Lung (tissue), 12 donors: Measurements from ENCODE around the gene IL1RAPL1. TPM values are rescaled to one million over a fixed set of nuclear protein-coding genes. Genes with fewer than 3 reads are reported as not detected.

Experiments used
- ATAC-seq: fragments of 200-7000 bp; cut with Tn5 transposase; one replicate; pipeline ENCODE4 v1.9.1; 2020; ENCODE audit warnings: moderate number of reproducible peaks; ENCODE audit not compliant: insufficient read depth, low FRiP score
- DNase-seq, 3 donors: peaks; one replicate each; pipeline ENCODE4 v3.0.0-alpha.2; 2013 to 2017
- H3K27ac ChIP-seq, 2 donors: one replicate each; pipeline ENCODE4 v1.5.1; 2013; ENCODE audit warnings: mild to moderate bottlenecking in 2 of 2, moderate library complexity in 2 of 2, control low read depth in 1 of 2, inconsistent platforms in 1 of 2, low read depth in 1 of 2, low read length in 1 of 2
- H3K27me3 ChIP-seq, 3 donors: one replicate each; pipeline ENCODE4 v1.5.1; 2013; ENCODE audit warnings: low read length in 2 of 3; ENCODE audit not compliant: control insufficient read depth in 3 of 3, insufficient read depth in 3 of 3
- H3K36me3 ChIP-seq, 4 donors: one replicate each; pipeline ENCODE4 v1.5.1; 2013; ENCODE audit warnings: low read length in 4 of 4, mild to moderate bottlenecking in 1 of 4, moderate library complexity in 1 of 4; ENCODE audit not compliant: control insufficient read depth in 4 of 4, insufficient read depth in 4 of 4
- H3K4me1 ChIP-seq, 5 donors: one replicate each; pipeline ENCODE4 v1.5.1; 2013; ENCODE audit warnings: low read length in 5 of 5, mild to moderate bottlenecking in 2 of 5, moderate library complexity in 1 of 5; ENCODE audit not compliant: control insufficient read depth in 5 of 5, insufficient read depth in 5 of 5
- H3K4me3 ChIP-seq: one replicate; pipeline ENCODE4 v1.5.1; 2013; ENCODE audit warnings: mild to moderate bottlenecking, control low read depth, moderate library complexity
- H3K9ac ChIP-seq, 2 donors: one replicate each; pipeline ENCODE4 v1.5.1; 2013; ENCODE audit warnings: low read length in 2 of 2, control low read depth in 1 of 2; ENCODE audit not compliant: insufficient read depth in 1 of 2
- H3K9me3 ChIP-seq, 4 donors: one replicate each; pipeline ENCODE4 v1.5.1; 2013; ENCODE audit warnings: low read length in 3 of 4, mild to moderate bottlenecking in 1 of 4, moderate library complexity in 1 of 4; ENCODE audit not compliant: control insufficient read depth in 4 of 4, insufficient read depth in 3 of 4
- CTCF ChIP-seq: IDR thresholded peaks from 2 replicates; pipeline ENCODE4 v1.5.1; 2012; ENCODE audit warnings: mild to moderate bottlenecking; ENCODE audit errors: control extremely low read depth, extremely low read depth
- WGBS, 2 donors: extraction: QIAGEN DNeasy Blood & Tissue Kit; methylation state at CpG; one replicate each; pipeline ENCODE4 v1.1.7; 2013; 5-methylcytosine and 5-hydroxymethylcytosine counted together
- polyA plus RNA-seq, 2 donors: library from polyadenylated mRNA; stranded (reverse); fragments of 200-250 nt; gene quantifications; one replicate each; pipeline ENCODE4 v1.2.1, GENCODE V29; 2013
- total RNA-seq, 2 donors: library from RNA; depleted of rRNA in 1 of 2; stranded (reverse); fragments of >200 nt in 1 of 2; gene quantifications; one replicate each; pipeline ENCODE4 v1.2.1, GENCODE V29; 2014 to 2021
- donor health status: control.
- donor health status: control.
- donor health status: Bipolar disorder and iron deficiency.
- donor health status: healthy.
- donor health status: DM: yes; HTN: yes; CAD: no.

Gene IL1RAPL1
- total and polyA plus RNA-seq, 4 donors = 2.2 TPM; not detected in 3

- H3K27ac ChIP-seq = no peak overlapping the region
- no peak for ATAC-seq
- no peak for TF ChIP-seq CTCF
- peaks cover 0 to 2% (median 0%) of the 10 kb centered on the region in 3 donors for H3K27me3 ChIP-seq
- no peaks in the 10 kb centered on the region for H3K9me3 ChIP-seq
- no peak overlapping the region for H3K9ac ChIP-seq
- no peaks in the 10 kb centered on the region for H3K4me1 ChIP-seq
- no peak overlapping the region for H3K4me3 ChIP-seq
- 39 to 49% methylated on average over 4 of the region's 4 CpGs for WGBS, 2 donors
- peak in 2 of 3 donors; percentile 2 to 6 for DNase-seq
- H3K36me3 ChIP-seq = no peaks in the 10 kb centered on the region
These were observed 881.8 kb downstream of the IL1RAPL1 start for GRCh38 chrX:29468911-29469494.

- no peak overlapping the region for H3K4me3 ChIP-seq
- H3K4me1 ChIP-seq = no peaks in the 10 kb centered on the region
- peaks cover 0 to 2% (median 0%) of the 10 kb centered on the region in 3 donors for H3K27me3 ChIP-seq
- WGBS, 2 donors = 63 to 100% methylated on average over 1 of the region's 1 CpG
- no peaks in the 10 kb centered on the region for H3K9me3 ChIP-seq
- ATAC-seq (no peak), DNase-seq (no peak)
- no peak for TF ChIP-seq CTCF
- H3K27ac ChIP-seq = no peak overlapping the region
- no peak overlapping the region for H3K9ac ChIP-seq
- H3K36me3 ChIP-seq = no peaks in the 10 kb centered on the region
These were observed 882.8 kb downstream of the IL1RAPL1 start for GRCh38 chrX:29470030-29470429.

- TF ChIP-seq CTCF = no peak
- Histone ChIP-seq H3K9ac (no peak overlapping the region), H3K36me3 (no peaks in the 10 kb centered on the region), H3K27me3 (peaks cover 0 to 2% (median 0%) of the 10 kb centered on the region in 3 donors), H3K4me1 (no peaks in the 10 kb centered on the region), H3K4me3 (no peak overlapping the region), H3K9me3 (no peaks in the 10 kb centered on the region), H3K27ac (no peak overlapping the region)
- no peak for ATAC-seq
- no peak for DNase-seq
These were observed 884.6 kb downstream of the IL1RAPL1 start for GRCh38 chrX:29471829-29472228.

DNA sequence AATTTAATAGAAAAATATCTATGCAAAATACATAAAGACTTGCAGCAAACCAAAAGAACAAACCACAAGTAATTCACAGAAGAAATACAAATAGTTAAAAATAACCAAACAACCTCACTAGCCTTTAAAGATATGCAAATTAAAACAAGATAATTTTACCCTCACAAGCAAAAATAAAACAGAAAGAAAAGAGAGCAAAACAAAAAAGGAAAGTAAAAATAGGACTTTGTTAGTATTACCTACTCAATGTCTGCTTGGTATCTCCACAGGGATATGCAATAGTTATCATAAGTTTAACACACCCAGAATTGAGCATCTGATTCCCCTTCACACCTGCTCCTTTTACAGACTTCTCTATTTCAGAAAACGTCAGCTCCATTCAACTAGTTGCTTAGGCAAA lies 890.6 kb downstream of the IL1RAPL1 start:
- WGBS, 2 donors = 35 to 37% methylated on average over 1 of the region's 1 CpG
- no peak for DNase-seq
- no peak for TF ChIP-seq CTCF

More for the DNA sequence above, 890.6 kb downstream of the IL1RAPL1 start:
- H3K9ac ChIP-seq = no peak overlapping the region
- no peaks in the 10 kb centered on the region for H3K9me3 ChIP-seq
- H3K4me3 ChIP-seq = no peak overlapping the region
- H3K4me1 ChIP-seq = no peaks in the 10 kb centered on the region
- no peak overlapping the region for H3K27ac ChIP-seq
- H3K36me3 ChIP-seq = no peaks in the 10 kb centered on the region
- no peak for ATAC-seq
- peaks cover 0 to 4% (median 0%) of the 10 kb centered on the region in 3 donors for H3K27me3 ChIP-seq
